ENCODE results near the gene TRIM74. TPM values are rescaled to one million over a fixed set of nuclear protein-coding genes. Genes with fewer than 3 reads are reported as not detected.

TRIM74 gene
- total RNA-seq, 1 donor from 2014 or later = 0.20 TPM

Other genes with a start within 250 kb of the TRIM74 start
- 0.87 and 2.8 TPM in 2 replicates for gene TYW1B, start 141.3 kb downstream of the TRIM74 start, total RNA-seq
- 3.5 and 12.7 TPM in 2 replicates for gene POM121, start 44.4 kb downstream of the TRIM74 start, total RNA-seq
- not detected in 2 replicates for gene SPDYE8, start 60.3 kb upstream of the TRIM74 start, total RNA-seq
- not detected in 2 replicates for gene SPDYE11, start 88.4 kb upstream of the TRIM74 start, total RNA-seq
- not detected in 2 replicates for gene SPDYE9, start 116.6 kb upstream of the TRIM74 start, total RNA-seq